ENCODE measurements around the gene GIMAP1. TPM values are rescaled to one million over a fixed set of nuclear protein-coding genes. Genes with fewer than 3 reads are reported as not detected.
A peak's percentile ranks its signal among the peaks of the same experiment; 100 is the strongest.
"Not testable (repeated sequence)": the region's sequence is repeated elsewhere in the genome, so short reads cannot be mapped to it uniquely, and the experiment has no call there.

GIMAP1 gene
- total and polyA plus RNA-seq, 4 experiments from 2014 or later = 36.6 to 97.6 (median 81.5) TPM

DNA sequence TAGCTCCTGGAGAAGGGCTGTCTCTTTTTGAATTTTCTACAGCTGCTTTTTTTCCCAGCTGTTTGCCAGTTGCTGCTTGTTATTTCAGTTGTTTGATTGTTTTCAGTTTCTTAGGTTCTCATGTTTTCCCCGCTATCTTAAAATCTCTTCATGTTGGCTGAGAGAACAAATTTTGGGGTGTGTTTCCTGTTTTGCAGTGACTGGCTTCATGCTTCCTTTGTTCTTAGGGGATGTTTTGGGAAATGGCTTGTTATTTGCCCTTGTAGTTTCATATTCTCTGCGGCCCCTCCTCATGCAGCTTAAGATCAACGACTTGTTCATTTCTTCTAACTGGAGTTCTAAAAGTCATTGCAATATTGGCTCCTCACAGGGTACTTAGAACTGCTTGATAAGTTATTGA, 39.6 kb upstream of the GIMAP1 start:
- peaks cover 50 to 86% (median 69%) of the 10 kb centered on the region in 4 donors for H3K4me1 Mint-ChIP-seq
- H3K27ac Mint-ChIP-seq = peak overlapping the region; percentile 86 to 97 (median 92)
- not testable (repeated sequence) for H3K9me3 ChIP-seq (ENCODE audit: control insufficient read depth in 1 of 2, low read length in 2 of 2); H3K36me3 ChIP-seq (ENCODE audit: insufficient read depth, low read length); H3K27me3 Mint-ChIP-seq; H3K27me3 ChIP-seq (ENCODE audit: insufficient read depth, low read length)
- intact Hi-C loops (cut with micrococcal nuclease) = loop anchor here (1.0 to 5.0 kb wide), 4 partner anchors 9 to 228 kb away; partner anchors contain the start of gene GIMAP7
- peak; percentile 76 to 82 (median 78) for DNase-seq
- peak overlapping the region; percentile 64 to 89 (median 76) for H3K4me3 Mint-ChIP-seq
- H3K27ac ChIP-seq (ENCODE audit: low read depth, low read length) = peak overlapping the region; percentile 51
- POLR2A ChIA-PET (ENCODE audit: partially characterized antibody) = interaction anchor here (0.7 to 6.2 kb wide), 23 partner anchors 9 to 226 kb away, joined by 3 to 72 read pairs (median 4); partner anchors contain the start of genes GIMAP1, GIMAP2, GIMAP4 and GIMAP5
- H3K36me3 Mint-ChIP-seq = peaks cover 32 to 33% of the 10 kb centered on the region in 2 donors
- peaks cover 0 to 52% (median 43%) of the 10 kb centered on the region in 8 donors for H3K9me3 Mint-ChIP-seq
- H3K4me3 ChIP-seq (ENCODE audit: low read length in 2 of 2) = peak overlapping the region in 1 of 2 donors; percentile 27
- peaks cover 64% of the 10 kb centered on the region for H3K4me1 ChIP-seq (ENCODE audit: insufficient read depth, low read length)
- CTCF ChIA-PET (ENCODE audit: partially characterized antibody) = interaction anchor here (1.1 to 2.0 kb wide), 7 partner anchors 9 to 228 kb away, joined by 3 to 6 read pairs (median 4); partner anchors contain the start of genes GIMAP1, GIMAP2 and GIMAP8

DNA sequence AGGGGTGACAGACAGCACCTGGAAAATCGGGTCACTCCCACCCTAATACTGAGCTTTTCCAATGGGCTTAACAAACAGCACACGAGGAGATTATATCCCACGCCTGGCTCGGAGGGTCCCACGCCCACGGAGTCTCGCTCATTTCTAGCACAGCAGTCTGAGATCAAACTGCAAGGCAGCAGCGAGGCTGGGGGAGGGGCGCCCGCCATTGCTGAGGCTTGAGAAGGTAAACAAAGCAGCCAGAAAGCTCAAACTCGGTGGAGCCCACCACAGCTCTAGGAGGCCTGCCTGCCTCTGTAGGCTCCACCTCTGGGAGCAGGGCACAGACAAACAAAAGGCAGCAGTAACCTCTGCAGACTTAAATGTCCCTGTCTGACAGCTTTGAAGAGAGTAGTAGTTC, 37.8 kb upstream of the GIMAP1 start:
- H3K36me3 ChIP-seq (ENCODE audit: insufficient read depth, low read length); H3K4me3 ChIP-seq (ENCODE audit: low read length in 2 of 2); H3K9me3 ChIP-seq (ENCODE audit: control insufficient read depth in 1 of 2, low read length in 2 of 2); H3K27me3 ChIP-seq (ENCODE audit: insufficient read depth, low read length); H3K27me3 Mint-ChIP-seq; DNase-seq: not testable (repeated sequence)
- Mint-ChIP-seq H3K9me3 (peaks cover 0 to 60% (median 48%) of the 10 kb centered on the region in 8 donors), H3K36me3 (peaks cover 43 to 45% of the 10 kb centered on the region in 2 donors), H3K4me3 (peak overlapping the region; percentile 31 to 83 (median 76)), H3K4me1 (peaks cover 56 to 90% (median 72%) of the 10 kb centered on the region in 4 donors), H3K27ac (peak overlapping the region; percentile 86 to 94 (median 89))
- H3K4me1 ChIP-seq (ENCODE audit: insufficient read depth, low read length) = peaks cover 62% of the 10 kb centered on the region
- ChIA-PET POLR2A (ENCODE audit: partially characterized antibody) (interaction anchor here (0.9 to 6.2 kb wide), 16 partner anchors 8 to 380 kb away, joined by 3 to 72 read pairs (median 17); partner anchors contain the start of genes GIMAP1, GIMAP2, GIMAP4 and GIMAP5), CTCF (ENCODE audit: partially characterized antibody) (interaction anchor here (1.0 to 2.0 kb wide), 6 partner anchors 9 to 230 kb away, joined by 3 to 6 read pairs (median 4); no protein-coding TSS in a partner anchor)
- intact Hi-C loops (cut with micrococcal nuclease) = loop anchor here (5.0 kb wide), 1 partner anchor 166 kb away; the partner anchor contains the start of gene GIMAP7
- H3K27ac ChIP-seq (ENCODE audit: low read depth, low read length) = peak overlapping the region; percentile 31

DNA sequence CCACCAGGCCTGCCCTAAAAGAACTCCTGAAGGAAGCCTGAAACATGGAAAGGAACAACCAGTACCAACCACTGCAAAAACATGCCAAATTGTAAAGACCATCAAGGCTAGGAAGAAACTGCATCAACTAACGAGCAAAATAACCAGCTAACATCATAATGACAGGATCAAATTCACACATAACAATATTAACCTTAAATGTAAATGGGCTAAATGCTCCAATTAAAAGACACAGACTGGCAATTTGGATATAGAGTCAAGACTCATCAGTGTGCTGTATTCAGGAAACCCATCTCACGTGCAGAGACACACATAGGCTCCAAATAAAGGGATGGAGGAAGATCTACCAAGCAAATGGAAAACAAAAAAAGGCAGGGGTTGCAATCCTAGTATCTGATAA, 36.0 kb upstream of the GIMAP1 start:
- H3K4me3 ChIP-seq (ENCODE audit: low read length in 2 of 2); intact Hi-C loops (cut with micrococcal nuclease); H3K27ac ChIP-seq (ENCODE audit: low read depth, low read length); H3K36me3 ChIP-seq (ENCODE audit: insufficient read depth, low read length); H3K27me3 Mint-ChIP-seq; H3K27me3 ChIP-seq (ENCODE audit: insufficient read depth, low read length); DNase-seq; H3K9me3 ChIP-seq (ENCODE audit: control insufficient read depth in 1 of 2, low read length in 2 of 2): not testable (repeated sequence)
- peaks cover 67 to 94% (median 80%) of the 10 kb centered on the region in 4 donors for H3K4me1 Mint-ChIP-seq
- peak overlapping the region in 2 of 7 donors; percentile 87 to 90 for H3K27ac Mint-ChIP-seq
- POLR2A ChIA-PET (ENCODE audit: partially characterized antibody) = interaction anchor here (0.6 to 6.2 kb wide), 10 partner anchors 13 to 227 kb away, joined by 3 to 72 read pairs (median 9); partner anchors contain the start of genes GIMAP1, GIMAP4 and GIMAP6
- H3K36me3 Mint-ChIP-seq = peaks cover 48 to 50% of the 10 kb centered on the region in 2 donors
- CTCF ChIA-PET (ENCODE audit: partially characterized antibody) = interaction anchor here (1.0 kb wide), 1 partner anchor 75 kb away, joined by 3 read pairs; no protein-coding TSS in a partner anchor
- peaks cover 68% of the 10 kb centered on the region for H3K4me1 ChIP-seq (ENCODE audit: insufficient read depth, low read length)
- peak overlapping the region in 1 of 8 donors; percentile 61 for H3K4me3 Mint-ChIP-seq
- peaks cover 0 to 62% (median 54%) of the 10 kb centered on the region in 8 donors for H3K9me3 Mint-ChIP-seq

DNA sequence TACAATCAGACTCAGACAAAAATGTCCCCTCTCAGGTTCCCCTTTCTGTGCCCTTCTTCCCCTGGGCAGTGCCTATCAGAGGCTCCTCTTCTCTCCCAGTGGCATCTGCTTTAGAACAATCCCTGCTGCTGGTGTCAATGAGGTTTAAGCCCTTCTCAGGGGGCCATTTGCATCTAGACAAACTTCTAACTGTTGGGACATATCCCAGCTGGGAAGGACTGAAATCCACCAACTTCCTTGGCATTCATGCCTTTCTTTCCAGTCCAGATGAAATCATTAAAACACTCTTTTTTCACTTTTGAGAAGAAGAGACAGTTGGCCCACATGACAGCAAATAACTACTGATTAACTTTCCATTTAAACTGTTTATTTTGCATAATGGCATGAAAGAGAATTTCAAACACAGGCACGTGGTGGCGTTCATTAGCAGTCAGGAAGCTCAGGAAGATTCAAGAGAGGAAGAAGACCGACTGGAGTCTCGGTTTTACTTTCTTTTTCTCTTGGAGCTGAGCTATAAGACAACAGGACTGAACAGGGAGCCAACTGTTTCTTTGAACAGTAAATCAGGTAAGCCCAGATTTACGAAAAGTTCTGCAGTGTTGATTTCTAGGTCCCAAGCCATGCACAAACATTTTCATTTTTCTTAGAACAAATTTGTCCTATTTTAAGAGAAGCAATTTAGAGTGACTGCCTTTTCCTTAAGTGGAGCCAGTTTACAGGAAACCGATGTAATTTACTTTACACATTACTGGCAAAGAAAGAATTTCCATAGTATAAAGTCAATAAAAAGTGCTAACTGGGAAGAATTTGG, 31.0 kb upstream of the GIMAP1 start, which contains the start of gene GIMAP2:
TSS of gene GIMAP2 (plus strand) at position 488 of the 811 bp plus-strand sequence. CDS start 1,354 bp downstream, outside the sequence.
- peaks cover 9 to 71% (median 63%) of the 10 kb centered on the region in 8 donors for H3K9me3 Mint-ChIP-seq
- H3K27me3 ChIP-seq (ENCODE audit: insufficient read depth, low read length) = no peaks in the 10 kb centered on the region
- ChIA-PET CTCF (ENCODE audit: partially characterized antibody) (interaction anchor here (1.0 to 6.8 kb wide), 14 partner anchors 9 to 240 kb away, joined by 3 to 29 read pairs (median 4); partner anchors contain the start of genes GIMAP1, GIMAP4, GIMAP6 and GIMAP7), POLR2A (ENCODE audit: partially characterized antibody) (interaction anchor here (0.7 to 9.6 kb wide), 45 partner anchors 8 to 240 kb away, joined by 3 to 167 read pairs (median 7); partner anchors contain the start of genes GIMAP1, GIMAP4, GIMAP5 and GIMAP6)
- intact Hi-C loops (cut with micrococcal nuclease) = loop anchor here (1.0 to 5.0 kb wide), 8 partner anchors 17 to 235 kb away; partner anchors contain the start of genes GIMAP1, GIMAP5, GIMAP6 and GIMAP8
- H3K36me3 ChIP-seq (ENCODE audit: insufficient read depth, low read length) = peaks cover 21% of the 10 kb centered on the region
- peaks cover 75 to 79% of the 10 kb centered on the region in 2 donors for H3K36me3 Mint-ChIP-seq
- peak within 1 kb of the TSS; percentile 90 to 99 (median 97) for H3K27ac Mint-ChIP-seq
- peak within 1 kb of the TSS; percentile 94 to 99 (median 98) for H3K4me3 Mint-ChIP-seq
- H3K27me3 Mint-ChIP-seq = no peaks in the 10 kb centered on the region
- H3K4me3 ChIP-seq (ENCODE audit: low read length in 2 of 2) = peak within 1 kb of the TSS; percentile 80 to 97
- peaks cover 60% of the 10 kb centered on the region for H3K4me1 ChIP-seq (ENCODE audit: insufficient read depth, low read length)
- peaks cover 0 to 12% of the 10 kb centered on the region in 2 donors for H3K9me3 ChIP-seq (ENCODE audit: control insufficient read depth in 1 of 2, low read length in 2 of 2)
- peak within 1 kb of the TSS; percentile 90 for H3K27ac ChIP-seq (ENCODE audit: low read depth, low read length)
- peak; percentile 64 to 69 (median 65) for DNase-seq
- H3K4me1 Mint-ChIP-seq = peaks cover 55 to 97% (median 74%) of the 10 kb centered on the region in 4 donors

DNA sequence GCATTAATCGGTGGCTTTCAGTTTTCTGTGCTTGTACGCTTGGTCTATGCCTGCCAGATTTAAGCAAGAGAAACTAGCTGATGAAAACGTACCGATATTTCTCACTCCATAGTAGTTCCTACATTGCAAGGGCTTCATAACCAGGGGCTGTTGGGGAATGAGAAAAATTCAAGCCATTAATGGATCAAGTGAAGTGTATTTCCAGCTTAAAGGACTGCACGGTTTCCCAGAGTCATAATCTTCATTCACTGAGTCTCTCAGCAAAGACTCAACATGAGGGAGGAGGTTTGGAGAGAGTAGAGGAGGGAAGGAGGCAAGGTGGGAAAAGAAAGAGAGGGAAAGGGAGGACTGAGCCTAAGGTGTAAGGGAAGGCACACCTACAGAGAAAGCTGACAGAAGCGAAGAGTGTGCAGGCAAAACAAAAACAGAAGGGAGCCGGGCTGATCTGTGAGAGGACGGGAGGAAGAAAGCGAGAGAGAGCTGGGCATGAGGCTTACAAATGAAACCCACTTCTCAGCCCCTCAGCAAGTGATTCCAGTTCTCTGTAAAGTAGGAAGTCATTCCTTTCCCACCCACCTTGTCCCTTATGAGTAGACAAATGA, 30.3 kb upstream of the GIMAP1 start:
- ChIA-PET POLR2A (ENCODE audit: partially characterized antibody) (interaction anchor here (0.6 to 9.6 kb wide), 46 partner anchors 9 to 241 kb away, joined by 3 to 167 read pairs (median 6); partner anchors contain the start of genes GIMAP1, GIMAP4, GIMAP5 and GIMAP6), CTCF (ENCODE audit: partially characterized antibody) (interaction anchor here (1.0 to 6.8 kb wide), 15 partner anchors 9 to 241 kb away, joined by 3 to 29 read pairs (median 4); partner anchors contain the start of genes GIMAP1, GIMAP4, GIMAP6 and GIMAP7)
- Mint-ChIP-seq H3K27me3 (no peaks in the 10 kb centered on the region), H3K36me3 (peaks cover 79 to 81% of the 10 kb centered on the region in 2 donors), H3K9me3 (peaks cover 10 to 73% (median 64%) of the 10 kb centered on the region in 8 donors), H3K27ac (peak overlapping the region; percentile 90 to 99 (median 97)), H3K4me3 (peak overlapping the region; percentile 94 to 99 (median 98)), H3K4me1 (peaks cover 58 to 97% (median 76%) of the 10 kb centered on the region in 4 donors)
- no peaks in the 10 kb centered on the region for H3K27me3 ChIP-seq (ENCODE audit: insufficient read depth, low read length)
- peaks cover 28% of the 10 kb centered on the region for H3K36me3 ChIP-seq (ENCODE audit: insufficient read depth, low read length)
- H3K4me1 ChIP-seq (ENCODE audit: insufficient read depth, low read length) = peaks cover 68% of the 10 kb centered on the region
- intact Hi-C loops (cut with micrococcal nuclease) = loop anchor here (5.0 kb wide), 3 partner anchors 51 to 169 kb away; partner anchors contain the start of genes GIMAP5 and GIMAP6
- H3K9me3 ChIP-seq (ENCODE audit: control insufficient read depth in 1 of 2, low read length in 2 of 2) = peaks cover 0 to 18% of the 10 kb centered on the region in 2 donors
- DNase-seq = no peak
- peak overlapping the region; percentile 90 for H3K27ac ChIP-seq (ENCODE audit: low read depth, low read length)
- peak overlapping the region; percentile 80 to 97 for H3K4me3 ChIP-seq (ENCODE audit: low read length in 2 of 2)

DNA sequence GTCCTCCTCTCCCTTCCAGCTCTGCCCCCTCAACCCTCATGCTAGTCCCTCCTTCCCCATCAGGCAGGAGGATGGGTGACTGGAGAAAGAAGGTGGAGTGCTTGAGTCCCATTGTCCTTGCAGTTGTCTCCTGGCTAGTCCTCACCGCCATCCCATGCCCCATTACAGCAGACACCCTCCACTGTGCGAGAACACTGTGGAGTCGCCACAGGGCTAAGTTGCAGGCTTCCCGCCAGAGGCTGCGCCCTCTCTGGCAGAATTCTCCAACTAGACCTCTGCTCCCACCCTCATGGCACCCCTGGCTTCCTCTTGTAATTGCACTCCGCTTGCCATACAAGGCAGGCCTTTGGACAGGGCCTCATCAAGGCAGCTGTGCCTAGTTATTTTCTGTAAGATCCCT, 27.8 kb upstream of the GIMAP1 start:
- peaks cover 61% of the 10 kb centered on the region for H3K4me1 ChIP-seq (ENCODE audit: insufficient read depth, low read length)
- POLR2A ChIA-PET (ENCODE audit: partially characterized antibody) = interaction anchor here (0.7 to 9.6 kb wide), 13 partner anchors 11 to 236 kb away, joined by 3 to 167 read pairs (median 32); partner anchors contain the start of genes GIMAP1, GIMAP4, GIMAP5 and GIMAP6

More for the DNA sequence above, 27.8 kb upstream of the GIMAP1 start:
- peaks cover 75 to 78% of the 10 kb centered on the region in 2 donors for H3K36me3 Mint-ChIP-seq
- CTCF ChIA-PET (ENCODE audit: partially characterized antibody) = interaction anchor here (0.8 to 6.8 kb wide), 2 partner anchors 28 to 71 kb away, joined by 3 to 29 read pairs; partner anchors contain the start of gene GIMAP1
- H3K27me3 Mint-ChIP-seq = no peaks in the 10 kb centered on the region
- H3K4me3 ChIP-seq (ENCODE audit: low read length in 2 of 2) = peak overlapping the region; percentile 33 to 46
- H3K9me3 ChIP-seq (ENCODE audit: control insufficient read depth in 1 of 2, low read length in 2 of 2) = peaks cover 9 to 41% of the 10 kb centered on the region in 2 donors
- H3K9me3 Mint-ChIP-seq = peaks cover 9 to 72% (median 62%) of the 10 kb centered on the region in 8 donors
- no peak for DNase-seq
- no peak overlapping the region for H3K27ac ChIP-seq (ENCODE audit: low read depth, low read length)
- no peaks in the 10 kb centered on the region for H3K27me3 ChIP-seq (ENCODE audit: insufficient read depth, low read length)
- H3K4me1 Mint-ChIP-seq = peaks cover 45 to 81% (median 64%) of the 10 kb centered on the region in 4 donors
- peak overlapping the region; percentile 78 to 99 (median 96) for H3K27ac Mint-ChIP-seq
- H3K36me3 ChIP-seq (ENCODE audit: insufficient read depth, low read length) = peaks cover 41% of the 10 kb centered on the region
- peak overlapping the region; percentile 94 to 99 (median 98) for H3K4me3 Mint-ChIP-seq
- intact Hi-C loops (cut with micrococcal nuclease) = loop anchor here (5.0 kb wide), 3 partner anchors 49 to 171 kb away; partner anchors contain the start of genes GIMAP5 and GIMAP6

All from CD4-positive, alpha-beta memory T cell (primary cell).